Skeletal muscle satellite cell (primary cell): ENCODE results near the gene IMPA2.
"Not testable (repeated sequence)": the region's sequence is repeated elsewhere in the genome, so short reads cannot be mapped to it uniquely, and the experiment has no call there.

Experiments used
- H3K27me3 ChIP-seq: 2 replicates; pipeline ENCODE4 v1.7.0; 2013; ENCODE audit warnings: low read length; ENCODE audit not compliant: control insufficient read depth, insufficient read depth
- H3K36me3 ChIP-seq: 2 replicates; pipeline ENCODE4 v1.7.0; 2013; ENCODE audit warnings: mild to moderate bottlenecking, control low read depth, low read length; ENCODE audit not compliant: insufficient read depth
- H3K4me1 ChIP-seq: 2 replicates; pipeline ENCODE4 v1.7.0; 2013; ENCODE audit warnings: low read length; ENCODE audit not compliant: control insufficient read depth, insufficient read depth
- H3K4me2 ChIP-seq: 2 replicates; pipeline ENCODE4 v1.7.0; 2013; ENCODE audit warnings: mild to moderate bottlenecking, low read length
- H3K4me3 ChIP-seq: 2 replicates; pipeline ENCODE4 v1.7.0; 2013; ENCODE audit warnings: low read length
- H3K9ac ChIP-seq: 2 replicates; pipeline ENCODE4 v1.7.0; 2013; ENCODE audit warnings: mild to moderate bottlenecking, low read depth, low read length, moderate library complexity
- H3K9me3 ChIP-seq: replicated peaks from 2 replicates; pipeline ENCODE4 v1.7.0; 2013; ENCODE audit warnings: mild to moderate bottlenecking, control low read depth, low read length

Gene IMPA2

GRCh38 chr18:12032786-12033642 lies 51.7 kb downstream of the IMPA2 start:
- no peak overlapping the region for H3K9ac ChIP-seq
- H3K4me2 ChIP-seq, result peak overlapping the region; percentile 14
- peaks cover 8% of the 10 kb centered on the region for H3K4me1 ChIP-seq
- H3K9me3 ChIP-seq, result no peaks in the 10 kb centered on the region
- peaks cover 10% of the 10 kb centered on the region for H3K36me3 ChIP-seq
- H3K27me3 ChIP-seq, result no peaks in the 10 kb centered on the region
- H3K4me3 ChIP-seq, result no peak overlapping the region

- Histone ChIP-seq H3K9ac (no peak overlapping the region), H3K4me3 (no peak overlapping the region)
Observed at GRCh38 chr18:12033643-12034025, 52.3 kb downstream of the IMPA2 start.

GRCh38 chr18:12034241-12035100 lies 53.2 kb downstream of the IMPA2 start:
- Histone ChIP-seq H3K4me1 (peaks cover 16% of the 10 kb centered on the region), H3K27me3 (no peaks in the 10 kb centered on the region), H3K36me3 (peaks cover 10% of the 10 kb centered on the region)

More at GRCh38 chr18:12033643-12034025, 52.3 kb downstream of the IMPA2 start:
- H3K9me3 ChIP-seq, result no peaks in the 10 kb centered on the region
- peaks cover 13% of the 10 kb centered on the region for H3K4me1 ChIP-seq
- no peaks in the 10 kb centered on the region for H3K27me3 ChIP-seq
- H3K4me2 ChIP-seq, result no peak overlapping the region
- H3K36me3 ChIP-seq, result peaks cover 10% of the 10 kb centered on the region

GRCh38 chr18:12035481-12035880 lies 54.2 kb downstream of the IMPA2 start:
- H3K4me1 ChIP-seq, result peaks cover 16% of the 10 kb centered on the region
- no peak overlapping the region for H3K4me3 ChIP-seq
- no peak overlapping the region for H3K4me2 ChIP-seq
- H3K36me3 ChIP-seq, result peaks cover 5% of the 10 kb centered on the region
- no peaks in the 10 kb centered on the region for H3K9me3 ChIP-seq
- H3K27me3 ChIP-seq, result no peaks in the 10 kb centered on the region
- H3K9ac ChIP-seq, result no peak overlapping the region

More at GRCh38 chr18:12034241-12035100, 53.2 kb downstream of the IMPA2 start:
- Histone ChIP-seq H3K9me3 (no peaks in the 10 kb centered on the region), H3K4me2 (no peak overlapping the region), H3K4me3 (no peak overlapping the region), H3K9ac (no peak overlapping the region)

GRCh38 chr18:12036201-12036751 lies 55.0 kb downstream of the IMPA2 start:
- H3K4me2 ChIP-seq, result no peak overlapping the region
- H3K9me3 ChIP-seq, result no peaks in the 10 kb centered on the region
- peaks cover 19% of the 10 kb centered on the region for H3K4me1 ChIP-seq

GRCh38 chr18:12038082-12038638 lies 56.9 kb downstream of the IMPA2 start:
- peaks cover 18% of the 10 kb centered on the region for H3K4me1 ChIP-seq
- peak overlapping the region; percentile 83 for H3K4me3 ChIP-seq
- peak overlapping the region; percentile 85 for H3K9ac ChIP-seq
- no peaks in the 10 kb centered on the region for H3K27me3 ChIP-seq
- no peaks in the 10 kb centered on the region for H3K36me3 ChIP-seq
- H3K4me2 ChIP-seq, result peak overlapping the region; percentile 99
- H3K9me3 ChIP-seq, result no peaks in the 10 kb centered on the region

More at GRCh38 chr18:12036201-12036751, 55.0 kb downstream of the IMPA2 start:
- no peaks in the 10 kb centered on the region for H3K27me3 ChIP-seq
- no peak overlapping the region for H3K4me3 ChIP-seq
- no peaks in the 10 kb centered on the region for H3K36me3 ChIP-seq
- no peak overlapping the region for H3K9ac ChIP-seq

- peaks cover 16% of the 10 kb centered on the region for H3K4me1 ChIP-seq
- no peaks in the 10 kb centered on the region for H3K36me3 ChIP-seq
- H3K27me3 ChIP-seq, result peaks cover 4% of the 10 kb centered on the region
- H3K4me2 ChIP-seq, result peak overlapping the region; percentile 99
- H3K4me3 ChIP-seq, result peak overlapping the region; percentile 83
- H3K9me3 ChIP-seq, result no peaks in the 10 kb centered on the region
- H3K9ac ChIP-seq, result peak overlapping the region; percentile 85
Observed at GRCh38 chr18:12038639-12039539, 57.6 kb downstream of the IMPA2 start.

GRCh38 chr18:12039540-12039930 lies 58.2 kb downstream of the IMPA2 start:
- H3K9ac ChIP-seq, H3K27me3 ChIP-seq, H3K9me3 ChIP-seq, H3K4me3 ChIP-seq, H3K36me3 ChIP-seq: not testable (repeated sequence)
- H3K4me1 ChIP-seq, result peaks cover 16% of the 10 kb centered on the region
- peak overlapping the region; percentile 99 for H3K4me2 ChIP-seq

GRCh38 chr18:12041561-12041960 lies 60.3 kb downstream of the IMPA2 start:
- H3K9me3 ChIP-seq, result no peaks in the 10 kb centered on the region
- H3K4me2 ChIP-seq, result no peak overlapping the region
- no peak overlapping the region for H3K4me3 ChIP-seq
- no peak overlapping the region for H3K9ac ChIP-seq
- H3K36me3 ChIP-seq, result no peaks in the 10 kb centered on the region
- H3K4me1 ChIP-seq, result peaks cover 16% of the 10 kb centered on the region
- peaks cover 4% of the 10 kb centered on the region for H3K27me3 ChIP-seq

- H3K9ac ChIP-seq, result no peak overlapping the region
- no peaks in the 10 kb centered on the region for H3K9me3 ChIP-seq
- H3K4me2 ChIP-seq, result no peak overlapping the region
- H3K4me3 ChIP-seq, result no peak overlapping the region
- H3K4me1 ChIP-seq, result peaks cover 19% of the 10 kb centered on the region
- H3K36me3 ChIP-seq, result no peaks in the 10 kb centered on the region
- peaks cover 4% of the 10 kb centered on the region for H3K27me3 ChIP-seq
Observed at GRCh38 chr18:12043811-12044210, 62.5 kb downstream of the IMPA2 start.
